ENCODE results near the gene SEBOX.

- TF ChIP-seq EZH2 (IDR thresholded peaks at IDR 0.05; ENCODE audit: low read length, unreplicated experiment) (no peak), EZH2phosphoT487 (IDR thresholded peaks at IDR 0.05; ENCODE audit: borderline replicate concordance, low read length) (no peak)
Observed at GRCh38 chr17:28402844-28403243, 37.8 kb upstream of the SEBOX start.
